ENCODE results near the gene PTPN3.

The PTPN3 gene

DNA sequence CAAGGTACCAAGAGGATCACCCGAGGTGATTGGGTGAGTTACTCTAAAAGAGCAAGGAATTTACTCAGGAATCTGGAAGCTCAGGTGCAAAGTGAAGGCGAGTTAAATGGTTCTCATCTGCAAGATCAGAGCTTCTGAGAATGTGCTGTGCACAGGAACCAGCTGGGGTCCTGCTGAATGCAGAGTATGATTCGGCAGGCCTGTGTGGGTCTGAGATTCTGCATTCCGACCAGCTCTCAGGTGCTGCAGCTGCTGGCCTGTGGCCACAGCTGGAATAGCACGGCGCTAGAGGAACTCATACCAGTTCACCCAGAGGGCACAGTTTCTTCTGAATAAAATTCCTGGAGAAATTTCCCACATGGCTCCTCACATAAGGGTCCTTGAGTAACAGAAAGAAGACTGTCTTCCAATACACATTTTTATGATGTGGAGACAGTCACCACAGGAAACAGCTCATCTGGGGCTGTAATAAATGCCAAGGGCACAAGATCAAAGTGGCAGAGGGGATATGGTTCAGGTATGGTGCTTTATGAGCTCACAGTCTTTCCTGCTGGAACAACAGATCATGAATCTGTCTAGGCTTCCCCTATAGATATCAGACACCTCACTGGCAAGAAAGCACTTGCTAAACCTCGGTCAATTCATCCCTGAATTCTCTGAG, 83.9 kb downstream of the PTPN3 start:
- no peak for ATAC-seq
- no peak for TF ChIP-seq ZC3H10 (CRISPR knock-in tag; IDR thresholded peaks at IDR 0.05)
- TF ChIP-seq, protein P1, sequence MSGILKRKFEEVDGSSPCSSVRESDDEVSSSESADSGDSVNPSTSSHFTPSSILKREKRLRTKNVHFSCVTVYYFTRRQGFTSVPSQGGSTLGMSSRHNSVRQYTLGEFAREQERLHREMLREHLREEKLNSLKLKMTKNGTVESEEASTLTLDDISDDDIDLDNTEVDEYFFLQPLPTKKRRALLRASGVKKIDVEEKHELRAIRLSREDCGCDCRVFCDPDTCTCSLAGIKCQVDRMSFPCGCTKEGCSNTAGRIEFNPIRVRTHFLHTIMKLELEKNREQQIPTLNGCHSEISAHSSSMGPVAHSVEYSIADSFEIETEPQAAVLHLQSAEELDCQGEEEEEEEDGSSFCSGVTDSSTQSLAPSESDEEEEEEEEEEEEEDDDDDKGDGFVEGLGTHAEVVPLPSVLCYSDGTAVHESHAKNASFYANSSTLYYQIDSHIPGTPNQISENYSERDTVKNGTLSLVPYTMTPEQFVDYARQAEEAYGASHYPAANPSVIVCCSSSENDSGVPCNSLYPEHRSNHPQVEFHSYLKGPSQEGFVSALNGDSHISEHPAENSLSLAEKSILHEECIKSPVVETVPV (CRISPR knock-in tag; IDR thresholded peaks at IDR 0.05), result no peak
- no peak for TF ChIP-seq ISL1 (CRISPR knock-in tag; IDR thresholded peaks at IDR 0.05)
- TF ChIP-seq GLIS3 (CRISPR knock-in tag; IDR thresholded peaks at IDR 0.05), result no peak
- no peak for TF ChIP-seq ESRRG (CRISPR knock-in tag; IDR thresholded peaks at IDR 0.05)
- TF ChIP-seq SNAI2 (CRISPR knock-in tag; IDR thresholded peaks at IDR 0.05), result no peak
- TF ChIP-seq PPARA (CRISPR knock-in tag; IDR thresholded peaks at IDR 0.05; ENCODE audit: borderline replicate concordance), result no peak

- ATAC-seq, result peak; percentile 79
- TF ChIP-seq SNAI2 (CRISPR knock-in tag; IDR thresholded peaks at IDR 0.05) (no peak), TOX (CRISPR knock-in tag; IDR thresholded peaks at IDR 0.05; ENCODE audit: borderline replicate concordance) (no peak), RARB (CRISPR knock-in tag; IDR thresholded peaks at IDR 0.05) (no peak), ZC3H10 (CRISPR knock-in tag; IDR thresholded peaks at IDR 0.05) (no peak), GLIS3 (CRISPR knock-in tag; IDR thresholded peaks at IDR 0.05) (no peak), OSR1 (CRISPR knock-in tag; IDR thresholded peaks at IDR 0.05) (no peak), CREB5 (CRISPR knock-in tag; IDR thresholded peaks at IDR 0.05; ENCODE audit: low read depth) (no peak), ZFP3 (CRISPR knock-in tag; IDR thresholded peaks at IDR 0.05) (no peak), PPARA (CRISPR knock-in tag; IDR thresholded peaks at IDR 0.05; ENCODE audit: borderline replicate concordance) (no peak)
- TF ChIP-seq, protein P2, sequence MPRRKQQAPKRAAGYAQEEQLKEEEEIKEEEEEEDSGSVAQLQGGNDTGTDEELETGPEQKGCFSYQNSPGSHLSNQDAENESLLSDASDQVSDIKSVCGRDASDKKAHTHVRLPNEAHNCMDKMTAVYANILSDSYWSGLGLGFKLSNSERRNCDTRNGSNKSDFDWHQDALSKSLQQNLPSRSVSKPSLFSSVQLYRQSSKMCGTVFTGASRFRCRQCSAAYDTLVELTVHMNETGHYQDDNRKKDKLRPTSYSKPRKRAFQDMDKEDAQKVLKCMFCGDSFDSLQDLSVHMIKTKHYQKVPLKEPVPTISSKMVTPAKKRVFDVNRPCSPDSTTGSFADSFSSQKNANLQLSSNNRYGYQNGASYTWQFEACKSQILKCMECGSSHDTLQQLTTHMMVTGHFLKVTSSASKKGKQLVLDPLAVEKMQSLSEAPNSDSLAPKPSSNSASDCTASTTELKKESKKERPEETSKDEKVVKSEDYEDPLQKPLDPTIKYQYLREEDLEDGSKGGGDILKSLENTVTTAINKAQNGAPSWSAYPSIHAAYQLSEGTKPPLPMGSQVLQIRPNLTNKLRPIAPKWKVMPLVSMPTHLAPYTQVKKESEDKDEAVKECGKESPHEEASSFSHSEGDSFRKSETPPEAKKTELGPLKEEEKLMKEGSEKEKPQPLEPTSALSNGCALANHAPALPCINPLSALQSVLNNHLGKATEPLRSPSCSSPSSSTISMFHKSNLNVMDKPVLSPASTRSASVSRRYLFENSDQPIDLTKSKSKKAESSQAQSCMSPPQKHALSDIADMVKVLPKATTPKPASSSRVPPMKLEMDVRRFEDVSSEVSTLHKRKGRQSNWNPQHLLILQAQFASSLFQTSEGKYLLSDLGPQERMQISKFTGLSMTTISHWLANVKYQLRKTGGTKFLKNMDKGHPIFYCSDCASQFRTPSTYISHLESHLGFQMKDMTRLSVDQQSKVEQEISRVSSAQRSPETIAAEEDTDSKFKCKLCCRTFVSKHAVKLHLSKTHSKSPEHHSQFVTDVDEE (CRISPR knock-in tag; IDR thresholded peaks at IDR 0.05), result no peak
- TF ChIP-seq, protein P1 (CRISPR knock-in tag; IDR thresholded peaks at IDR 0.05), result no peak
These were observed 86.2 kb downstream of the PTPN3 start for GRCh38 chr9:109411798-109412352.

DNA sequence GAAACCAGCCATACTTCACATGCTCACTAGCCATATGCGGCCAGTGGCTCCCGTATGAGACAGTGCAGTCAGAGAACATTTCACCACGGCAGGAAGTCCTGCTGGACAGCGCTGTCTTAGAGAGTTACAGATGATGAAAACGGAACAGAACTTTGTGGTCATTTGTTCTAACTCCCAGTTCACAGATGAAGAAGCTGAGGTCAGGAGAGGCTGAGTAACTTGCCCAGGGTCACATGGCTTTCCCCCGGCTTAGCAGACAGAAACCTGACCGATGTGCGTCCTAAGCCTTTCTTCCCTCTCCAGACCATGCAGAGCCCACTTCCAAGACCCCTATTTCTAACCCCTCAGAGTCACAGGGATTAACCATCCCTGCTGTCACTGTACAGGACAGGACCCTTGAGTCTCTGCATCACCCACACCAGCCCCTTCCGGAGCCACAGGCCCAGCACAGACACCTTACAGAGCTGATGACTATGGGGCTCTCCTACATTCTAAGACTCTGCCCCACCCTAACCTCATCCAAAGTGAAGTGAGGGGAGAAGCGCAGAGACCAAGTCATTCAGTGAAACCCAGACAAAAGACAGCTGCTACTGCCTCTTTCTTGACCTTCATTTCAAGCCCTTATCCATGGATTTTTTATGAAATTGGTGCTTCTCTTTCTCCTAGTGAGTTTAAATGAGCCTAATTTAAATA, 86.9 kb downstream of the PTPN3 start:
- no peak for ATAC-seq
- TF ChIP-seq ZFP3 (CRISPR knock-in tag; IDR thresholded peaks at IDR 0.05), result no peak
- TF ChIP-seq ZNF565 (CRISPR knock-in tag; conservative IDR thresholded peaks at IDR 0.05; ENCODE audit: low read depth), result no peak
- TF ChIP-seq CSDC2 (CRISPR knock-in tag; IDR thresholded peaks at IDR 0.05), result no peak
- TF ChIP-seq CREB5 (CRISPR knock-in tag; IDR thresholded peaks at IDR 0.05; ENCODE audit: low read depth), result no peak
- no peak for TF ChIP-seq ESRRG (CRISPR knock-in tag; IDR thresholded peaks at IDR 0.05)
- TF ChIP-seq BACH2 (CRISPR knock-in tag; IDR thresholded peaks at IDR 0.05; ENCODE audit: borderline replicate concordance), result no peak
- TF ChIP-seq, protein P3, sequence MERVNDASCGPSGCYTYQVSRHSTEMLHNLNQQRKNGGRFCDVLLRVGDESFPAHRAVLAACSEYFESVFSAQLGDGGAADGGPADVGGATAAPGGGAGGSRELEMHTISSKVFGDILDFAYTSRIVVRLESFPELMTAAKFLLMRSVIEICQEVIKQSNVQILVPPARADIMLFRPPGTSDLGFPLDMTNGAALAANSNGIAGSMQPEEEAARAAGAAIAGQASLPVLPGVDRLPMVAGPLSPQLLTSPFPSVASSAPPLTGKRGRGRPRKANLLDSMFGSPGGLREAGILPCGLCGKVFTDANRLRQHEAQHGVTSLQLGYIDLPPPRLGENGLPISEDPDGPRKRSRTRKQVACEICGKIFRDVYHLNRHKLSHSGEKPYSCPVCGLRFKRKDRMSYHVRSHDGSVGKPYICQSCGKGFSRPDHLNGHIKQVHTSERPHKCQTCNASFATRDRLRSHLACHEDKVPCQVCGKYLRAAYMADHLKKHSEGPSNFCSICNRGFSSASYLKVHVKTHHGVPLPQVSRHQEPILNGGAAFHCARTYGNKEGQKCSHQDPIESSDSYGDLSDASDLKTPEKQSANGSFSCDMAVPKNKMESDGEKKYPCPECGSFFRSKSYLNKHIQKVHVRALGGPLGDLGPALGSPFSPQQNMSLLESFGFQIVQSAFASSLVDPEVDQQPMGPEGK (CRISPR knock-in tag; IDR thresholded peaks at IDR 0.05; ENCODE audit: borderline replicate concordance), result no peak
- no peak for TF ChIP-seq ISL1 (CRISPR knock-in tag; IDR thresholded peaks at IDR 0.05)
